Activated CD8-positive, alpha-beta T cell treated with anti-CD3 and anti-CD28 coated beads, Interleukin-2, amount 10 ng/mL, durations not matched to agents 7 days and 5 days (primary cell): ENCODE data around the gene PCDH15. TPM values are rescaled to one million over a fixed set of nuclear protein-coding genes. Genes with fewer than 3 reads are reported as not detected.

Source experiments
- ATAC-seq: fragments of 150-1000 bp; cut with Tn5 transposase; one replicate; pipeline ENCODE4 v1.10.0; 2021; ENCODE audit warnings: moderate library complexity
- CTCF ChIA-PET: fragments of 350-600 bp; sonication (Branson Sonifier 250); formaldehyde crosslinking; loops from one replicate; lab custom pipeline; 2021; ENCODE audit warnings: antibody characterized with exemption; lab: Charles Lee
- POLR2A ChIA-PET: fragments of 350-600 bp; sonication (Branson Sonifier 250); formaldehyde crosslinking; loops from one replicate; lab custom pipeline; 2021; ENCODE audit warnings: antibody characterized with exemption; lab: Charles Lee
- DNase-seq: peaks from one replicate; pipeline ENCODE4 v3.0.0-alpha.2; 2020
- H3K27ac Mint-ChIP-seq: one replicate; pipeline ENCODE4 v1.8.0; 2021; ENCODE audit warnings: mild to moderate bottlenecking, mixed read lengths
- H3K27me3 Mint-ChIP-seq: one replicate; pipeline ENCODE4 v1.8.0; 2021; ENCODE audit warnings: low read depth, mixed read lengths
- H3K36me3 Mint-ChIP-seq: one replicate; pipeline ENCODE4 v1.8.0; 2021; ENCODE audit warnings: low read depth, mixed read lengths
- H3K4me1 Mint-ChIP-seq: one replicate; pipeline ENCODE4 v1.8.0; 2021; ENCODE audit warnings: low read depth, mixed read lengths
- H3K4me3 Mint-ChIP-seq: one replicate; pipeline ENCODE4 v1.8.0; 2021; ENCODE audit warnings: mild to moderate bottlenecking, mixed read lengths
- H3K9me3 Mint-ChIP-seq: one replicate; pipeline ENCODE4 v1.8.0; 2022; ENCODE audit warnings: mixed read lengths; ENCODE audit not compliant: insufficient read depth
- total RNA-seq, 2 experiments: library from RNA; stranded (reverse); gene quantifications; one replicate each; pipeline ENCODE4 v1.2.3, GENCODE V29; 2021

The PCDH15 gene
- total RNA-seq, 2 experiments from 2014 or later, result not detected

GRCh38 chr10:54702583-54703485 is 98.2 kb downstream of the PCDH15 start:
- ChIA-PET CTCF (no interaction called here), POLR2A (no interaction called here)

GRCh38 chr10:54691331-54691730 is 109.7 kb downstream of the PCDH15 start:
- POLR2A ChIA-PET, result no interaction called here
- Mint-ChIP-seq H3K27ac (no peak overlapping the region), H3K27me3 (no peaks in the 10 kb centered on the region), H3K4me3 (no peak overlapping the region), H3K4me1 (no peaks in the 10 kb centered on the region), H3K36me3 (no peaks in the 10 kb centered on the region), H3K9me3 (peaks cover 8% of the 10 kb centered on the region)
- ATAC-seq, result no peak
- no peak for DNase-seq
- CTCF ChIA-PET, result no interaction called here

More at GRCh38 chr10:54702583-54703485, 98.2 kb downstream of the PCDH15 start:
- Mint-ChIP-seq H3K27me3 (no peaks in the 10 kb centered on the region), H3K9me3 (peaks cover 10% of the 10 kb centered on the region), H3K27ac (no peak overlapping the region), H3K4me1 (no peaks in the 10 kb centered on the region), H3K4me3 (no peak overlapping the region), H3K36me3 (no peaks in the 10 kb centered on the region)
- ATAC-seq (no peak), DNase-seq (no peak)

GRCh38 chr10:54682554-54682953 is 118.5 kb downstream of the PCDH15 start:
- H3K4me1 Mint-ChIP-seq, result no peaks in the 10 kb centered on the region
- H3K4me3 Mint-ChIP-seq, result no peak overlapping the region
- no peaks in the 10 kb centered on the region for H3K27me3 Mint-ChIP-seq
- POLR2A ChIA-PET, result no interaction called here
- DNase-seq (no peak), ATAC-seq (no peak)
- H3K9me3 Mint-ChIP-seq, result peaks cover 4% of the 10 kb centered on the region
- H3K27ac Mint-ChIP-seq, result no peak overlapping the region
- H3K36me3 Mint-ChIP-seq, result no peaks in the 10 kb centered on the region
- CTCF ChIA-PET, result no interaction called here

- Mint-ChIP-seq H3K4me1 (no peaks in the 10 kb centered on the region), H3K27ac (no peak overlapping the region), H3K27me3 (no peaks in the 10 kb centered on the region), H3K4me3 (no peak overlapping the region), H3K9me3 (peaks cover 8% of the 10 kb centered on the region), H3K36me3 (no peaks in the 10 kb centered on the region)
- ChIA-PET CTCF (no interaction called here), POLR2A (no interaction called here)
- no peak for DNase-seq
- no peak for ATAC-seq
Measured at GRCh38 chr10:54681136-54681535, 119.9 kb downstream of the PCDH15 start.

GRCh38 chr10:54667136-54667535 is 133.9 kb downstream of the PCDH15 start:
- Mint-ChIP-seq H3K27me3 (no peaks in the 10 kb centered on the region), H3K36me3 (no peaks in the 10 kb centered on the region), H3K9me3 (no peaks in the 10 kb centered on the region), H3K4me3 (no peak overlapping the region), H3K4me1 (no peaks in the 10 kb centered on the region), H3K27ac (no peak overlapping the region)
- ChIA-PET CTCF (no interaction called here), POLR2A (no interaction called here)
- DNase-seq (no peak), ATAC-seq (no peak)

- DNase-seq (no peak), ATAC-seq (no peak)
- Mint-ChIP-seq H3K9me3 (no peaks in the 10 kb centered on the region), H3K4me3 (no peak overlapping the region), H3K36me3 (no peaks in the 10 kb centered on the region), H3K4me1 (no peaks in the 10 kb centered on the region), H3K27me3 (no peaks in the 10 kb centered on the region), H3K27ac (no peak overlapping the region)
- POLR2A ChIA-PET, result no interaction called here
- CTCF ChIA-PET, result interaction anchor here (0.6 kb wide), 1 partner anchor 26 kb away, joined by 3 read pairs; no protein-coding TSS in a partner anchor
Measured at GRCh38 chr10:54666192-54666591, 134.8 kb downstream of the PCDH15 start.

GRCh38 chr10:54665095-54665494 is 135.9 kb downstream of the PCDH15 start:
- Mint-ChIP-seq H3K27ac (no peak overlapping the region), H3K27me3 (no peaks in the 10 kb centered on the region), H3K4me3 (no peak overlapping the region), H3K4me1 (no peaks in the 10 kb centered on the region), H3K9me3 (peaks cover 3% of the 10 kb centered on the region), H3K36me3 (no peaks in the 10 kb centered on the region)
- no peak for DNase-seq
- ATAC-seq, result no peak
- CTCF ChIA-PET, result no interaction called here
- POLR2A ChIA-PET, result no interaction called here

- DNase-seq, result no peak
- no peak for ATAC-seq
- H3K27ac Mint-ChIP-seq, result no peak overlapping the region
- no peaks in the 10 kb centered on the region for H3K27me3 Mint-ChIP-seq
- peaks cover 10% of the 10 kb centered on the region for H3K9me3 Mint-ChIP-seq
- no peaks in the 10 kb centered on the region for H3K36me3 Mint-ChIP-seq
- ChIA-PET POLR2A (no interaction called here), CTCF (no interaction called here)
- H3K4me1 Mint-ChIP-seq, result no peaks in the 10 kb centered on the region
- H3K4me3 Mint-ChIP-seq, result no peak overlapping the region
Measured at GRCh38 chr10:54660397-54660796, 140.6 kb downstream of the PCDH15 start.

- ChIA-PET POLR2A (no interaction called here), CTCF (no interaction called here)
- Mint-ChIP-seq H3K36me3 (no peaks in the 10 kb centered on the region), H3K27me3 (no peaks in the 10 kb centered on the region), H3K4me1 (no peaks in the 10 kb centered on the region), H3K4me3 (no peak overlapping the region), H3K9me3 (peaks cover 10% of the 10 kb centered on the region), H3K27ac (no peak overlapping the region)
- ATAC-seq (no peak), DNase-seq (no peak)
Measured at GRCh38 chr10:54656643-54657042, 144.4 kb downstream of the PCDH15 start.

- H3K4me1 Mint-ChIP-seq, result no peaks in the 10 kb centered on the region
- no peak for DNase-seq
- H3K9me3 Mint-ChIP-seq, result peaks cover 5% of the 10 kb centered on the region
- H3K27ac Mint-ChIP-seq, result no peak overlapping the region
- H3K36me3 Mint-ChIP-seq, result no peaks in the 10 kb centered on the region
- H3K4me3 Mint-ChIP-seq, result no peak overlapping the region
- no peak for ATAC-seq
- POLR2A ChIA-PET, result no interaction called here
- no peaks in the 10 kb centered on the region for H3K27me3 Mint-ChIP-seq
- CTCF ChIA-PET, result no interaction called here
Measured at GRCh38 chr10:54653518-54653917, 147.5 kb downstream of the PCDH15 start.

- no peaks in the 10 kb centered on the region for H3K27me3 Mint-ChIP-seq
- POLR2A ChIA-PET, result no interaction called here
Measured at GRCh38 chr10:54650547-54650946, 150.5 kb downstream of the PCDH15 start.

GRCh38 chr10:54622017-54622416 is 179.0 kb downstream of the PCDH15 start:
- ATAC-seq (no peak), DNase-seq (no peak)
- Mint-ChIP-seq H3K27ac (no peak overlapping the region), H3K4me3 (no peak overlapping the region), H3K27me3 (no peaks in the 10 kb centered on the region), H3K36me3 (no peaks in the 10 kb centered on the region), H3K9me3 (peaks cover 2% of the 10 kb centered on the region), H3K4me1 (no peaks in the 10 kb centered on the region)
- POLR2A ChIA-PET, result no interaction called here
- CTCF ChIA-PET, result no interaction called here

More at GRCh38 chr10:54650547-54650946, 150.5 kb downstream of the PCDH15 start:
- no peak overlapping the region for H3K4me3 Mint-ChIP-seq
- CTCF ChIA-PET, result no interaction called here
- no peak overlapping the region for H3K27ac Mint-ChIP-seq
- DNase-seq (no peak), ATAC-seq (no peak)
- no peaks in the 10 kb centered on the region for H3K4me1 Mint-ChIP-seq
- no peaks in the 10 kb centered on the region for H3K36me3 Mint-ChIP-seq
- no peaks in the 10 kb centered on the region for H3K9me3 Mint-ChIP-seq
